Adrenal gland (tissue), 12 donors: ENCODE results near the gene SSBP2. TPM values are rescaled to one million over a fixed set of nuclear protein-coding genes. Genes with fewer than 3 reads are reported as not detected.

Experiments used
- DNase-seq, 7 donors: peaks; one replicate each; pipeline ENCODE4 v3.0.0-alpha.2; 2019 to 2020
- H3K27ac ChIP-seq, 5 donors: fragments of 200-600 bp; sonication (generic) in 4 of 5; 1 replicate in 3 of 5; 2 replicates in 2 of 5; pipeline versions ENCODE4 v1.5.1 to v1.8.0; 2016 to 2020; ENCODE audit warnings: mild to moderate bottlenecking in 1 of 5
- H3K27me3 ChIP-seq: fragments of 200-600 bp; 2 replicates; pipeline ENCODE4 v1.8.0; 2021
- H3K36me3 ChIP-seq, 2 donors: fragments of 200-600 bp; replicated peaks in 1 of 2; 1 replicate in 1 of 2; 2 replicates in 1 of 2; pipeline versions ENCODE4 v1.5.1 to v1.8.0; 2018 to 2022
- H3K4me1 ChIP-seq, 2 donors: fragments of 200-600 bp; replicated peaks in 1 of 2; 1 replicate in 1 of 2; 2 replicates in 1 of 2; pipeline versions ENCODE4 v1.5.1 to v1.8.0; 2018 to 2021
- H3K4me3 ChIP-seq, 4 donors: fragments of 200-600 bp; sonication (generic) in 3 of 4; one replicate each; pipeline ENCODE4 v1.5.1; 2016 to 2018
- H3K9me3 ChIP-seq, 3 donors: fragments of 200-600 bp; sonication (generic) in 1 of 3; replicated peaks in 1 of 3; 1 replicate in 2 of 3; 2 replicates in 1 of 3; pipeline versions ENCODE4 v1.5.1 to v1.8.0; 2016 to 2021
- POLR2A ChIP-seq, 2 donors: fragments of 450-650 bp; IDR thresholded peaks; one replicate each; pipeline ENCODE4 v1.6.1; 2017; ENCODE audit warnings: antibody characterized with exemption in 2 of 2, mild to moderate bottlenecking in 2 of 2, moderate library complexity in 1 of 2
- WGBS, 4 donors: extraction: QIAGEN DNeasy Blood & Tissue Kit in 2 of 4; methylation state at CpG; one replicate each; pipeline versions ENCODE4 v1.1.5 to v1.1.7; 2013 to 2017; 5-methylcytosine and 5-hydroxymethylcytosine counted together
- intact Hi-C, 2 donors: fragments of 100-400 bp; cut with DNase I; formaldehyde crosslinking; loops; one replicate each; pipeline versions ENCODE4 v1.14.1 to v1.15.0; 2022 to 2023
- polyA plus RNA-seq, 3 donors: library from polyadenylated mRNA; stranded (reverse); fragments of 200-250 nt in 2 of 3; fragments of 350-450 nt in 1 of 3; fragmentation: Illumina TruSeq in 1 of 3; extraction: RNeasy Lipid Tissue Mini Kit (QIAGEN cat#74804) in 1 of 3; gene quantifications; one replicate each; pipeline ENCODE4 v1.2.3, GENCODE V29; 2013 to 2014
- total RNA-seq, 9 donors: library from RNA; depleted of rRNA in 4 of 9; stranded (reverse); fragments of >200 nt in 4 of 9; fragments of 120-200 nt in 1 of 9; fragmentation: NEBNext Ultra II Directional in 1 of 9; extraction: Animal tissue kit (Norgen Biotek cat#: 25700) in 1 of 9; gene quantifications; one replicate each; pipeline versions ENCODE4 v1.1.0 to v1.2.4, GENCODE V29; 2013 to 2023
- TF ChIP-seq, protein P1 (sequence below), 6 experiments: fragments of 450-650 bp in 4 of 6; fragments of 200-600 bp in 2 of 6; sonication (generic) in 1 of 6; IDR thresholded peaks; 1 replicate in 5 of 6; 2 replicates in 1 of 6; pipeline versions ENCODE4 v1.5.1 to v1.8.0; 2016 to 2021; ENCODE audit warnings: antibody characterized with exemption in 6 of 6, mild to moderate bottlenecking in 2 of 6, moderate library complexity in 1 of 6
- donor health status: healthy with polysubstance abuse.
- donor health status: Bipolar disorder and iron deficiency.
- donor health status: DM: yes; HTN: yes; CAD: no.
- donor health status: DM: no; HTN: no; CAD: no.
- donor health status: DM: no; HTN: no; CAD: no.
- donor health status: DM: yes; HTN: yes; CAD: no.

The SSBP2 gene
- total and polyA plus RNA-seq, 12 donors: 16.2 to 424 (median 25.4) TPM

DNA sequence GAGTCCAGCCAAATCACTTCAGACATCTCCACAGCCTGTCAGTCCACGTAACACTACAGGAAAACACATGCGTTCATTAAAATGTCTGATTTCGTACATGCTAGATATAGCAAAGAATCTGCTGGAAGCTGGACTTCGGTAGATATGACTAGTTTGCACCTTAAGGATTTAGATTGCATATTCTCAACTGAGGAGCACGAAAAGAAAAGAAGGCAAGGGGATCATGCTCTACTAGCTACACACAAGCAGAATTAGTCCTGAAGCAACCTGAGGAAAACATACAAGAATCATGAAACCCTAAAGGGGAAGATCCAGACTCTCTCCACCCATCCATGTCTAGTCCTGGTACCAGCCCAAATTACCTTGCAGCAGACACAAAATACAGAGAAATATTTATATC, 36.1 kb upstream of the SSBP2 start:
- TF ChIP-seq, protein P1, sequence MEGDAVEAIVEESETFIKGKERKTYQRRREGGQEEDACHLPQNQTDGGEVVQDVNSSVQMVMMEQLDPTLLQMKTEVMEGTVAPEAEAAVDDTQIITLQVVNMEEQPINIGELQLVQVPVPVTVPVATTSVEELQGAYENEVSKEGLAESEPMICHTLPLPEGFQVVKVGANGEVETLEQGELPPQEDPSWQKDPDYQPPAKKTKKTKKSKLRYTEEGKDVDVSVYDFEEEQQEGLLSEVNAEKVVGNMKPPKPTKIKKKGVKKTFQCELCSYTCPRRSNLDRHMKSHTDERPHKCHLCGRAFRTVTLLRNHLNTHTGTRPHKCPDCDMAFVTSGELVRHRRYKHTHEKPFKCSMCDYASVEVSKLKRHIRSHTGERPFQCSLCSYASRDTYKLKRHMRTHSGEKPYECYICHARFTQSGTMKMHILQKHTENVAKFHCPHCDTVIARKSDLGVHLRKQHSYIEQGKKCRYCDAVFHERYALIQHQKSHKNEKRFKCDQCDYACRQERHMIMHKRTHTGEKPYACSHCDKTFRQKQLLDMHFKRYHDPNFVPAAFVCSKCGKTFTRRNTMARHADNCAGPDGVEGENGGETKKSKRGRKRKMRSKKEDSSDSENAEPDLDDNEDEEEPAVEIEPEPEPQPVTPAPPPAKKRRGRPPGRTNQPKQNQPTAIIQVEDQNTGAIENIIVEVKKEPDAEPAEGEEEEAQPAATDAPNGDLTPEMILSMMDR (IDR thresholded peaks at IDR 0.05): no peak
- no peak for TF ChIP-seq POLR2A (IDR thresholded peaks at IDR 0.05)
- Histone ChIP-seq H3K36me3 (no peaks in the 10 kb centered on the region), H3K27me3 (no peaks in the 10 kb centered on the region), H3K27ac (no peak overlapping the region), H3K4me1 (peaks cover 10 to 22% of the 10 kb centered on the region in 2 donors), H3K9me3 (no peaks in the 10 kb centered on the region), H3K4me3 (no peak overlapping the region)
- DNase-seq: no peak
- intact Hi-C loops: loop anchor here in 1 of 2 donors (5.0 kb wide), 2 partner anchors 35 to 65 kb away; partner anchors contain the start of gene SSBP2
- 70 to 77% (median 74%) methylated on average over 5 of the region's 5 CpGs for WGBS, 4 donors

DNA sequence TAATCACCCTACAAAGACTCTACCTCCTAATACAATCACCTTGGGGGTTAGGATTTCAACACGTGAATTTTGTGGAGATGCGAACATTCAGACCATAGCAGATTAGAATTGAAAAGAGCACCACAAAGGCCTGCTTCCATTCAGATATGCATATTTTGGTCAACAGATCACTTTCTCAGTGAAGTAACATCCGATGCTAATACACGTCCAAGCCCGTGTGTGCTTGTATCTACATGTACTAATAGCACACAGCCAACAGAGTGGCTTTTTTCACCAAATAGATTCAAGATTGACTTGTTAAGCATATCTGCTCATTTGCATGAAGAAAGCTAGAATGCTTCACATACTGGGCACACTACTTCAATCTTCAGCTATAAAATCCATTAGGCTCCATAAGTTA, 35.6 kb upstream of the SSBP2 start:
- intact Hi-C loops: loop anchor here in 1 of 2 donors (5.0 kb wide), 2 partner anchors 34 to 66 kb away; partner anchors contain the start of gene SSBP2
- DNase-seq: no peak
- H3K36me3 ChIP-seq: no peaks in the 10 kb centered on the region
- no peak for TF ChIP-seq POLR2A (IDR thresholded peaks at IDR 0.05)
- TF ChIP-seq, protein P1 (IDR thresholded peaks at IDR 0.05): no peak
- H3K27me3 ChIP-seq: no peaks in the 10 kb centered on the region
- no peak overlapping the region for H3K27ac ChIP-seq
- 89 to 96% (median 93%) methylated on average over 5 of the region's 5 CpGs for WGBS, 4 donors
- H3K4me1 ChIP-seq: peaks cover 10 to 22% of the 10 kb centered on the region in 2 donors
- H3K4me3 ChIP-seq: no peak overlapping the region
- no peaks in the 10 kb centered on the region for H3K9me3 ChIP-seq

DNA sequence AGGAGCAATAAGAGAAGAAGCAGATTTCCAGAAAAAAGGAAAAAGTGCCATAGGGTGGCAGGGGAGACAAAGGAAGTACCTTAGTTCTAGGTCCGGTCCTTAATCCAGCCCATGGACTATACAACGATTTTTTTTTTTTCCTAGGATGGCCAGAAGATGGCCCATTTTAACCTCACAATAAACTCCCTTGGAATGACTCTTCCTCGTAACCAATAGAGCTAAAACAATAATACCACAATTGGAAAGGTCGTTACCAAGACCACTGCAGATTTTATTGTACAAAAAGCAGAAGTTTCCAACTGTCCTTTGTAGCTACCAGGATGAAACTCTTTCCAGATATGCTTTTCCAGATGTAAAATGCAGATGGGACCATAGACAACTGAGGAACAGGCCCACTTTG, 34.4 kb upstream of the SSBP2 start:
- H3K4me3 ChIP-seq: no peak overlapping the region
- intact Hi-C loops: loop anchor here in 1 of 2 donors (5.0 kb wide), 2 partner anchors 33 to 67 kb away; partner anchors contain the start of gene SSBP2

GRCh38 chr5:81783401-81783800, 32.5 kb upstream of the SSBP2 start:
- Histone ChIP-seq H3K4me3 (no peak overlapping the region), H3K27ac (no peak overlapping the region), H3K27me3 (no peaks in the 10 kb centered on the region), H3K36me3 (no peaks in the 10 kb centered on the region), H3K4me1 (peaks cover 9 to 35% of the 10 kb centered on the region in 2 donors), H3K9me3 (no peaks in the 10 kb centered on the region)
- TF ChIP-seq, protein P1 (IDR thresholded peaks at IDR 0.05): no peak
- TF ChIP-seq POLR2A (IDR thresholded peaks at IDR 0.05): no peak
- DNase-seq: peak in 1 of 7 donors; percentile 63
- 32 to 71% (median 63%) methylated on average over 3 of the region's 3 CpGs for WGBS, 4 donors
- intact Hi-C loops: no loop called here

More for the DNA sequence above, 34.4 kb upstream of the SSBP2 start:
- no peak for DNase-seq
- H3K36me3 ChIP-seq: no peaks in the 10 kb centered on the region
- TF ChIP-seq POLR2A (IDR thresholded peaks at IDR 0.05): no peak
- TF ChIP-seq, protein P1 (IDR thresholded peaks at IDR 0.05): no peak
- H3K27ac ChIP-seq: no peak overlapping the region
- no peaks in the 10 kb centered on the region for H3K9me3 ChIP-seq
- H3K27me3 ChIP-seq: no peaks in the 10 kb centered on the region
- H3K4me1 ChIP-seq: peaks cover 10 to 22% of the 10 kb centered on the region in 2 donors
- WGBS, 4 donors: 42 to 76% (median 69%) methylated on average over 4 of the region's 4 CpGs
